Thyroid gland (tissue), 4 donors: Measurements from ENCODE around the gene GBE1. TPM values are rescaled to one million over a fixed set of nuclear protein-coding genes. Genes with fewer than 3 reads are reported as not detected.

Source experiments
- DNase-seq, 2 donors: peaks; one replicate each; pipeline ENCODE4 v3.0.0-alpha.2; 2019
- H3K27ac ChIP-seq, 3 donors: fragments of 200-600 bp; sonication (generic); 1 replicate in 2 of 3; 2 replicates in 1 of 3; pipeline ENCODE4 v1.5.1; 2016 to 2019; ENCODE audit warnings: mild to moderate bottlenecking in 1 of 3, moderate library complexity in 1 of 3
- H3K27me3 ChIP-seq: fragments of 200-600 bp; sonication (generic); one replicate; pipeline ENCODE4 v1.5.1; 2019
- H3K36me3 ChIP-seq, 2 donors: fragments of 200-600 bp; sonication (generic); one replicate each; pipeline ENCODE4 v1.5.1; 2016 to 2019
- H3K4me1 ChIP-seq, 2 donors: fragments of 200-600 bp; sonication (generic); one replicate each; pipeline ENCODE4 v1.5.1; 2017 to 2019
- H3K4me3 ChIP-seq, 3 donors: fragments of 200-600 bp; sonication (generic); replicated peaks in 1 of 3; 1 replicate in 2 of 3; 2 replicates in 1 of 3; pipeline ENCODE4 v1.5.1; 2016; ENCODE audit warnings: mild to moderate bottlenecking in 1 of 3
- H3K9me3 ChIP-seq: fragments of 200-600 bp; sonication (generic); one replicate; pipeline ENCODE4 v1.5.1; 2017
- CTCF ChIP-seq, 6 experiments: fragments of 200-600 bp in 3 of 6; fragments of 450-650 bp in 3 of 6; sonication (generic) in 3 of 6; IDR thresholded peaks; one replicate each; pipeline ENCODE4 v1.5.1; 2016 to 2019; ENCODE audit warnings: antibody characterized with exemption in 6 of 6, mild to moderate bottlenecking in 2 of 6, inconsistent platforms in 1 of 6, moderate library complexity in 1 of 6
- POLR2A ChIP-seq, 2 donors: fragments of 450-650 bp; IDR thresholded peaks; one replicate each; pipeline ENCODE4 v1.6.1; 2017; ENCODE audit warnings: antibody characterized with exemption in 2 of 2, mild to moderate bottlenecking in 2 of 2, moderate library complexity in 1 of 2
- WGBS, 2 donors: methylation state at CpG; one replicate each; pipeline ENCODE4 v1.1.5; 2017; 5-methylcytosine and 5-hydroxymethylcytosine counted together
- intact Hi-C: fragments of 100-400 bp; cut with DNase I; formaldehyde crosslinking; loops from one replicate; pipeline ENCODE4 v1.15.1; 2023
- total RNA-seq, 4 donors: library from RNA; depleted of rRNA; stranded (reverse); fragments of >200 nt; gene quantifications; one replicate each; pipeline ENCODE4 v1.2.3, GENCODE V29; 2016

GBE1 gene
- total RNA-seq, 4 donors from 2014 or later: 33.4 to 58.4 (median 40.8) TPM

- H3K4me3 ChIP-seq: no peak overlapping the region
- no peak for DNase-seq
- H3K4me1 ChIP-seq: no peaks in the 10 kb centered on the region
- H3K27me3 ChIP-seq: no peaks in the 10 kb centered on the region
- intact Hi-C loops: no loop called here
- H3K27ac ChIP-seq: no peak overlapping the region
- no peaks in the 10 kb centered on the region for H3K36me3 ChIP-seq
- TF ChIP-seq CTCF (IDR thresholded peaks at IDR 0.05): no peak
- no peak for TF ChIP-seq POLR2A (IDR thresholded peaks at IDR 0.05)
- no peaks in the 10 kb centered on the region for H3K9me3 ChIP-seq
- WGBS, 2 donors: 88 to 94% methylated on average over 4 of the region's 4 CpGs
Observed at GRCh38 chr3:81544385-81544784, 217.1 kb downstream of the GBE1 start.

GRCh38 chr3:81540787-81541186 lies 220.7 kb downstream of the GBE1 start:
- Histone ChIP-seq H3K27ac (no peak overlapping the region), H3K4me3 (no peak overlapping the region), H3K27me3 (no peaks in the 10 kb centered on the region), H3K9me3 (no peaks in the 10 kb centered on the region), H3K36me3 (no peaks in the 10 kb centered on the region), H3K4me1 (no peaks in the 10 kb centered on the region)
- intact Hi-C loops: no loop called here
- WGBS, 2 donors: 83 to 88% methylated on average over 1 of the region's 1 CpG
- TF ChIP-seq POLR2A (IDR thresholded peaks at IDR 0.05): no peak
- no peak for TF ChIP-seq CTCF (IDR thresholded peaks at IDR 0.05)
- DNase-seq: no peak

GRCh38 chr3:81531846-81532245 lies 229.6 kb downstream of the GBE1 start:
- H3K4me3 ChIP-seq: no peak overlapping the region
- H3K4me1 ChIP-seq: no peaks in the 10 kb centered on the region
- H3K27ac ChIP-seq: no peak overlapping the region
- H3K36me3 ChIP-seq: peaks cover 0 to 4% of the 10 kb centered on the region in 2 donors
- no peak for DNase-seq
- WGBS, 2 donors: 100% methylated on average over 1 of the region's 1 CpG
- TF ChIP-seq POLR2A (IDR thresholded peaks at IDR 0.05) (no peak), CTCF (IDR thresholded peaks at IDR 0.05) (no peak)
- no peaks in the 10 kb centered on the region for H3K9me3 ChIP-seq
- H3K27me3 ChIP-seq: no peaks in the 10 kb centered on the region
- intact Hi-C loops: no loop called here

GRCh38 chr3:81531263-81531662 lies 230.2 kb downstream of the GBE1 start:
- Histone ChIP-seq H3K4me3 (no peak overlapping the region), H3K9me3 (no peaks in the 10 kb centered on the region), H3K27ac (no peak overlapping the region), H3K27me3 (no peaks in the 10 kb centered on the region), H3K4me1 (no peaks in the 10 kb centered on the region), H3K36me3 (peaks cover 0 to 4% of the 10 kb centered on the region in 2 donors)
- no peak for DNase-seq
- 84 to 89% methylated on average over 2 of the region's 2 CpGs for WGBS, 2 donors
- TF ChIP-seq CTCF (IDR thresholded peaks at IDR 0.05): no peak
- TF ChIP-seq POLR2A (IDR thresholded peaks at IDR 0.05): no peak
- intact Hi-C loops: no loop called here

- Histone ChIP-seq H3K9me3 (no peaks in the 10 kb centered on the region), H3K4me1 (no peaks in the 10 kb centered on the region), H3K36me3 (peaks cover 0 to 4% of the 10 kb centered on the region in 2 donors), H3K27me3 (no peaks in the 10 kb centered on the region), H3K4me3 (no peak overlapping the region), H3K27ac (no peak overlapping the region)
- TF ChIP-seq POLR2A (IDR thresholded peaks at IDR 0.05) (no peak), CTCF (IDR thresholded peaks at IDR 0.05) (no peak)
- DNase-seq: no peak
- intact Hi-C loops: no loop called here
- 80 to 83% methylated on average over 4 of the region's 4 CpGs for WGBS, 2 donors
Observed at GRCh38 chr3:81530180-81530939, 231.1 kb downstream of the GBE1 start.
